Stimulated activated CD4-positive, alpha-beta T cell treated with anti-CD3 and anti-CD28 coated beads, Interleukin-4, amount 100 ng/mL, for 4 hours (primary cell): ENCODE measurements around the gene GADL1.

Source experiments
- DNase-seq, 2 experiments: peaks; one replicate each; pipeline ENCODE4 v3.0.0-alpha.2; 2020

The GADL1 gene

GRCh38 chr3:30691944-30692343 lies 202.5 kb downstream of the GADL1 start:
- DNase-seq: no peak

GRCh38 chr3:30691249-30691880 lies 203.1 kb downstream of the GADL1 start:
- DNase-seq: no peak

- DNase-seq: no peak
Measured at GRCh38 chr3:30690199-30690598, 204.3 kb downstream of the GADL1 start.

- no peak for DNase-seq
Measured at GRCh38 chr3:30688776-30689641, 205.5 kb downstream of the GADL1 start.

- no peak for DNase-seq
Measured at GRCh38 chr3:30687930-30688570, 206.4 kb downstream of the GADL1 start.

GRCh38 chr3:30686799-30687198 lies 207.7 kb downstream of the GADL1 start:
- no peak for DNase-seq

GRCh38 chr3:30686176-30686575 lies 208.3 kb downstream of the GADL1 start:
- DNase-seq: no peak

GRCh38 chr3:30685267-30685667 lies 209.2 kb downstream of the GADL1 start:
- no peak for DNase-seq

GRCh38 chr3:30684356-30684755 lies 210.1 kb downstream of the GADL1 start:
- no peak for DNase-seq

GRCh38 chr3:30683769-30684168 lies 210.7 kb downstream of the GADL1 start:
- no peak for DNase-seq

GRCh38 chr3:30682434-30683155 lies 211.9 kb downstream of the GADL1 start:
- no peak for DNase-seq

- DNase-seq: peak in 1 of 2 experiments; percentile 35
Measured at GRCh38 chr3:30681649-30682211, 212.7 kb downstream of the GADL1 start.

- no peak for DNase-seq
Measured at GRCh38 chr3:30680789-30681648, 213.4 kb downstream of the GADL1 start.

- DNase-seq: no peak
Measured at GRCh38 chr3:30679045-30679444, 215.4 kb downstream of the GADL1 start.

GRCh38 chr3:30677347-30677685 lies 217.1 kb downstream of the GADL1 start:
- no peak for DNase-seq

GRCh38 chr3:30676424-30677346 lies 217.8 kb downstream of the GADL1 start:
- no peak for DNase-seq
